GM18861 (cell line): ENCODE data around the gene MAN2A1.

ENCODE experiments used
- ATAC-seq: cut with Tn5 transposase; IDR thresholded peaks from one replicate; pipeline ENCODE4 v1.9.1; 2021; ENCODE audit not compliant: unreplicated experiment

Gene MAN2A1

DNA sequence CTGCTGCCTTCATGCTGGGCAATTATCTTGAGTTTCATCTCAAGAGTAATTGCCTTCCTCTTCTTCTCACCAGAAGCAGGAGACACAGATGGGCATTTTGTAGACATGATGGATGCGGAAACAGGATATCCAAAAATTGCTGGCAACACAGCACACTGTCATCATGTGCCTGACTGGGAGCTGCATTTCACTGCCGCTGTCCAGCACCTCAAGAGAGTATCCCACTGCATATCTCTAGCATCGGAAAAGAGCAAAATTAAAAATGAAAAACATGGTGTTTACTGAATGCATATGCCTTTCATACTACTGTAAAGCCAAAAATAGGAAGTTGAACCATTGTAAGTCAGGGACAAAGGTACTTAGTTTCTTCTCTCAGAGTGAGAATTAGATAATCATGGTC, 210.7 kb downstream of the MAN2A1 start:
- ATAC-seq, result no peak

GRCh38 chr5:109900911-109901627, 211.3 kb downstream of the MAN2A1 start:
- ATAC-seq, result no peak

DNA sequence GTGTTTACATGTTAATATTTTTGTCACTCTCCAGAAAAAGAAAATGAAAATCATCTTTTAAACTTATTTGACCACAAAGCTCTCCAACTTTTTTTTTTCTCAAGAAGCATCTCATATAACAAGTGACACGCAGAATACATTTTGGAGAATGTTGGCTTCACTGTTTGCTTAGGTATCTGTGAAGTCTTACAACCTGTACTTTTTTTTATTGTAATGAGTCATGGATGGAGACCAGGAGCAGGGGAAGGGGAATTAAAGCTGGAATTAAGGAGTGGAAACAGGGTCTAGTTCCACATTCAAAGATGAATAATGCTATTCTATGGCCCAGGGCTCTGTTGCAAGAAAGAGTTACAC, 211.9 kb downstream of the MAN2A1 start:
- ATAC-seq, result no peak

DNA sequence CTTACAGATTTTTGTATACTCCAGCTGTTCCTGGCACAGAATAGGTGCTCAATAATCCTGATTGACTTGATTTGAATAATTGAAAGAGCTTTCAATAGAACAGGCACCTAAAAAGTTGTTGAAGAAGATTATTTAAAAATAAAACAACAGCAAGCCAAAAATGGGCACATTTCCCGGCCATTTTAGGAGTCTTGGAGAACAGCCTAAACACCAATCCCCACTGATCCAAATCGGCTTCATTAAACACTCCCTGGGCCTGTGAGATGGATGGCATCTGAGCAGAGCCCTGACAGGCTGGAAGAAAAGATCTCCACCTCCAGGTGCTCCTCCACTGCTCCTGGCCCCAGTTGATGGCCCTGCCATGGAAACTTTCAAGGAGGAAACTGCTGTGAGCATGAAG, 213.3 kb downstream of the MAN2A1 start:
- ATAC-seq, result no peak

- ATAC-seq, result no peak
These were observed 216.2 kb downstream of the MAN2A1 start for GRCh38 chr5:109905906-109906305.

GRCh38 chr5:109907189-109907588, 217.5 kb downstream of the MAN2A1 start:
- no peak for ATAC-seq

- no peak for ATAC-seq
These were observed 218.0 kb downstream of the MAN2A1 start for GRCh38 chr5:109907731-109908130.

GRCh38 chr5:109908366-109908765, 218.6 kb downstream of the MAN2A1 start:
- ATAC-seq, result no peak

- ATAC-seq, result no peak
These were observed 221.1 kb downstream of the MAN2A1 start for GRCh38 chr5:109910874-109911273.

DNA sequence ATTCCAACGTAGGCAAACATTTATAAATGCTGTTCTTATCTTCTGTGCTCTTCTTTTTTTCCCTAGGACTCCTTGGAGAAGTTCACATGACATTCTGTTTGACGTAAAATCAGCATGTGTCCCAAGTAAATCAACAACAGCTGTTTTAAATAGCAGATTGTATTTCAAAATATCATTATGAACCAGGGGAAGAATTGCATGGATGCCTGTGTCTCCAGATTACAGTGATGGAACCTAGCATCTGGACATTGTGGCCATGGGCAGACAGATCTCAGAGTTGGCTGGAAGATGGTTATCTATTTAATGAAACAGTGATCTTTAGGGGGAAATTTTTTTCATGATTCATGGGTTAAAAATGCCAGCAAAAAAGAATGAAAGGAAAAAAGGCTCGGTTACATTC, 222.0 kb downstream of the MAN2A1 start:
- no peak for ATAC-seq

DNA sequence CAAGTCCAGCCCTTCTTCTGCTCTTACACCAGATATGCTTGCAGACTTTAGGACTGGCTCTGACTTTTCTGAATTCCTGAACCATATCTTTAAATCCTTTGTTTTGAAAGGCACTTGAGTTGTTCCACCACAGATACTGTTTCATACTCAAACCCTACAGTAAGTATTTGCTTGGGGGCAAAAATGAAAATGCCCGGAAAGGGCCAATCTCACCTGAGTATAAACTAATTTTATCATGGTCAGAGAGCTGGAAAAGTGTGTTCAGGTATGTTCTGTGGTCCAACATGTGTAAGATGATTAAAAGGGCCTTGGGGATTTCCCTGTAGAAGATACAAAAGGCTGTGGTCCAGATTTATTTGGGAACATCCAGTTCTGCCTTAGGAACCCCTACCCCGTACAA, 225.2 kb downstream of the MAN2A1 start:
- ATAC-seq, result no peak

DNA sequence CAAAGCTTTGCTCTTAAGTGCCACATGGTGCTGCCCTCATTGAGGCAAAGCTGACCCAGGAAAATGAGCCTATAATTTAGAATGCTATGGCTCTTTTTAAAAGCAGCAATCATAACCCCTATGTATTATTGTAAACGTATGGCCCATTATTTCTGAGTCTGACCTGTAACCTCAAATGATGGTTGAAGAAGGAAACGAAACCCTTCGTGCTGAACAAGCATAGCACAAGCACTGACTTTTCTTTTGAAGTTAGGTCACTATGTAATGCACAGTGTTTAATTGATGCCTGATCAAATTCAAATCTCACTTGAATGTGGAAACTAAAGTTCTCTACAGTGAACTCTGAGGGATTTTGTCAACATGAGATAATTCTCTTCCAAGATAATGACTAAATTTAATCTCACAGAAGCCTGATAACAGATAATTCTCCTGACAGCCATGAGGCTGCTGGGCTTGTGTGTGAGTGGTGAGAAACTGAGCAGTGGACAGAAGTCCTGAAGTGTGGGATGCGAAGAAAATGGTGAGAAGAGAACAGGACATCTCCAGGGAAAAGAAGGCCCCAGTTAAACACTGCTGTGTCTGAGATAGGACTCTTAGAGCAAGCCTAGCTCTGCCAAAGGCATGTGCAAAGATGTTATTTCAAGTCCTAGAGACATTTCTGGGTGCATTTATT, 226.9 kb downstream of the MAN2A1 start:
- no peak for ATAC-seq
